HG03442 (cell line): ENCODE measurements around the gene ARMH1.
"Not testable (repeated sequence)": the region's sequence is repeated elsewhere in the genome, so short reads cannot be mapped to it uniquely, and the experiment has no call there.

Experiments used
- ATAC-seq: cut with Tn5 transposase; IDR thresholded peaks from one replicate; pipeline ENCODE4 v1.9.1; 2021; ENCODE audit warnings: mild to moderate bottlenecking, moderate library complexity; ENCODE audit not compliant: unreplicated experiment

Gene ARMH1

GRCh38 chr1:44720281-44720680 is 45.8 kb downstream of the ARMH1 start:
- no peak for ATAC-seq

- ATAC-seq = peak; percentile 74
Observed at GRCh38 chr1:44721485-44722361, 47.2 kb downstream of the ARMH1 start.

- no peak for ATAC-seq
Observed at GRCh38 chr1:44723064-44723463, 48.5 kb downstream of the ARMH1 start.

- no peak for ATAC-seq
Observed at GRCh38 chr1:44723496-44724295, 49.2 kb downstream of the ARMH1 start.

- no peak for ATAC-seq
Observed at GRCh38 chr1:44724296-44724954, 49.9 kb downstream of the ARMH1 start.

GRCh38 chr1:44724955-44725698 is 50.6 kb downstream of the ARMH1 start:
- no peak for ATAC-seq

- ATAC-seq = peak; percentile 69
Observed at GRCh38 chr1:44730741-44731512, 56.4 kb downstream of the ARMH1 start, which contains the start of gene RNU5D-1. Gene RNU5D-1, minus strand, starts transcription at chr1:44731170.

GRCh38 chr1:44733365-44733764 is 58.9 kb downstream of the ARMH1 start:
- ATAC-seq = no peak

- no peak for ATAC-seq
Observed at GRCh38 chr1:44733784-44734183, 59.3 kb downstream of the ARMH1 start.

GRCh38 chr1:44735992-44736391 is 61.5 kb downstream of the ARMH1 start:
- ATAC-seq = no peak

- not testable (repeated sequence) for ATAC-seq
Observed at GRCh38 chr1:44738953-44739306, 64.4 kb downstream of the ARMH1 start.

GRCh38 chr1:44739307-44740178 is 65.0 kb downstream of the ARMH1 start, which contains the start of gene KIF2C:
Gene KIF2C, plus strand, starts transcription at chr1:44739837. Its CDS starts 96 bp downstream, at chr1:44739933.
- peak; percentile 97 for ATAC-seq

- no peak for ATAC-seq
Observed at GRCh38 chr1:44740179-44740617, 65.7 kb downstream of the ARMH1 start.

- no peak for ATAC-seq
Observed at GRCh38 chr1:44743211-44743610, 68.7 kb downstream of the ARMH1 start.

GRCh38 chr1:44747878-44748277 is 73.4 kb downstream of the ARMH1 start:
- no peak for ATAC-seq

- no peak for ATAC-seq
Observed at GRCh38 chr1:44757420-44757819, 82.9 kb downstream of the ARMH1 start.

GRCh38 chr1:44759077-44759476 is 84.6 kb downstream of the ARMH1 start:
- no peak for ATAC-seq

- no peak for ATAC-seq
Observed at GRCh38 chr1:44760876-44761275, 86.4 kb downstream of the ARMH1 start.

- not testable (repeated sequence) for ATAC-seq
Observed at GRCh38 chr1:44766421-44766820, 91.9 kb downstream of the ARMH1 start.
